Muscle layer of colon (tissue), 2 donors: ENCODE data around the gene NBDY.

Experiments
- H3K27ac ChIP-seq: one replicate; pipeline ENCODE4 v1.7.0; 2013; ENCODE audit warnings: low read depth, mild to moderate bottlenecking, low read length, moderate library complexity
- H3K27me3 ChIP-seq, 2 donors: one replicate each; pipeline ENCODE4 v1.7.0; 2013; ENCODE audit warnings: low read length in 2 of 2, mild to moderate bottlenecking in 2 of 2; ENCODE audit not compliant: insufficient read depth in 2 of 2, control insufficient read depth in 1 of 2
- H3K36me3 ChIP-seq: one replicate; pipeline ENCODE4 v1.7.0; 2013; ENCODE audit warnings: mild to moderate bottlenecking, low read length; ENCODE audit not compliant: insufficient read depth
- H3K4me1 ChIP-seq: one replicate; pipeline ENCODE4 v1.7.0; 2013; ENCODE audit warnings: mild to moderate bottlenecking, low read length; ENCODE audit not compliant: insufficient read depth
- H3K4me3 ChIP-seq, 2 donors: one replicate each; pipeline ENCODE4 v1.7.0; 2013; ENCODE audit warnings: low read length in 2 of 2, low read depth in 1 of 2, mild to moderate bottlenecking in 1 of 2, moderate library complexity in 1 of 2
- H3K9ac ChIP-seq: one replicate; pipeline ENCODE4 v1.7.0; 2013; ENCODE audit warnings: low read length
- H3K9me3 ChIP-seq: one replicate; pipeline ENCODE4 v1.7.0; 2013; ENCODE audit warnings: mild to moderate bottlenecking, low read length
- donor health status: abdominal sarcoma.
- donor health status: Adenocarcinoma of cecum.

NBDY gene

GRCh38 chrX:56790778-56791177, 61.7 kb downstream of the NBDY start:
- Histone ChIP-seq H3K36me3 (no peaks in the 10 kb centered on the region), H3K4me3 (no peak overlapping the region), H3K9ac (no peak overlapping the region), H3K9me3 (no peaks in the 10 kb centered on the region), H3K27ac (no peak overlapping the region), H3K27me3 (no peaks in the 10 kb centered on the region), H3K4me1 (no peaks in the 10 kb centered on the region)

- Histone ChIP-seq H3K9me3 (no peaks in the 10 kb centered on the region), H3K27me3 (no peaks in the 10 kb centered on the region), H3K4me1 (no peaks in the 10 kb centered on the region), H3K36me3 (no peaks in the 10 kb centered on the region), H3K4me3 (no peak overlapping the region), H3K9ac (no peak overlapping the region), H3K27ac (no peak overlapping the region)
These were observed 62.4 kb downstream of the NBDY start for GRCh38 chrX:56791456-56791855.

- no peaks in the 10 kb centered on the region for H3K4me1 ChIP-seq
- no peaks in the 10 kb centered on the region for H3K27me3 ChIP-seq
- H3K4me3 ChIP-seq, result no peak overlapping the region
- no peaks in the 10 kb centered on the region for H3K36me3 ChIP-seq
- H3K27ac ChIP-seq, result no peak overlapping the region
- H3K9ac ChIP-seq, result no peak overlapping the region
- H3K9me3 ChIP-seq, result no peaks in the 10 kb centered on the region
These were observed 63.4 kb downstream of the NBDY start for GRCh38 chrX:56792270-56793111.

GRCh38 chrX:56793112-56793430, 64.0 kb downstream of the NBDY start:
- H3K27ac ChIP-seq, result no peak overlapping the region
- H3K4me1 ChIP-seq, result peaks cover 3% of the 10 kb centered on the region
- H3K9ac ChIP-seq, result no peak overlapping the region
- no peaks in the 10 kb centered on the region for H3K36me3 ChIP-seq
- H3K4me3 ChIP-seq, result no peak overlapping the region
- no peaks in the 10 kb centered on the region for H3K9me3 ChIP-seq
- no peaks in the 10 kb centered on the region for H3K27me3 ChIP-seq

GRCh38 chrX:56793521-56794320, 64.7 kb downstream of the NBDY start:
- Histone ChIP-seq H3K4me1 (peaks cover 9% of the 10 kb centered on the region), H3K9ac (no peak overlapping the region)

GRCh38 chrX:56794404-56795230, 65.6 kb downstream of the NBDY start:
- Histone ChIP-seq H3K9me3 (no peaks in the 10 kb centered on the region), H3K4me3 (no peak overlapping the region), H3K4me1 (peaks cover 9% of the 10 kb centered on the region), H3K36me3 (no peaks in the 10 kb centered on the region), H3K9ac (no peak overlapping the region), H3K27me3 (no peaks in the 10 kb centered on the region), H3K27ac (no peak overlapping the region)

More at GRCh38 chrX:56793521-56794320, 64.7 kb downstream of the NBDY start:
- H3K36me3 ChIP-seq, result no peaks in the 10 kb centered on the region
- H3K27ac ChIP-seq, result no peak overlapping the region
- no peaks in the 10 kb centered on the region for H3K9me3 ChIP-seq
- H3K27me3 ChIP-seq, result no peaks in the 10 kb centered on the region
- H3K4me3 ChIP-seq, result no peak overlapping the region

GRCh38 chrX:56795309-56795868, 66.3 kb downstream of the NBDY start:
- no peaks in the 10 kb centered on the region for H3K9me3 ChIP-seq
- H3K27ac ChIP-seq, result no peak overlapping the region
- peaks cover 9% of the 10 kb centered on the region for H3K4me1 ChIP-seq
- no peak overlapping the region for H3K9ac ChIP-seq
- no peak overlapping the region for H3K4me3 ChIP-seq
- H3K36me3 ChIP-seq, result no peaks in the 10 kb centered on the region
- H3K27me3 ChIP-seq, result no peaks in the 10 kb centered on the region

- H3K36me3 ChIP-seq, result no peaks in the 10 kb centered on the region
- no peak overlapping the region for H3K9ac ChIP-seq
- H3K9me3 ChIP-seq, result no peaks in the 10 kb centered on the region
- H3K27ac ChIP-seq, result no peak overlapping the region
- H3K4me3 ChIP-seq, result no peak overlapping the region
- no peaks in the 10 kb centered on the region for H3K27me3 ChIP-seq
- peaks cover 9% of the 10 kb centered on the region for H3K4me1 ChIP-seq
These were observed 67.8 kb downstream of the NBDY start for GRCh38 chrX:56796641-56797395.

- no peak overlapping the region for H3K4me3 ChIP-seq
- no peak overlapping the region for H3K27ac ChIP-seq
- no peaks in the 10 kb centered on the region for H3K9me3 ChIP-seq
- no peaks in the 10 kb centered on the region for H3K36me3 ChIP-seq
- H3K27me3 ChIP-seq, result no peaks in the 10 kb centered on the region
- H3K9ac ChIP-seq, result no peak overlapping the region
- H3K4me1 ChIP-seq, result peaks cover 9% of the 10 kb centered on the region
These were observed 68.7 kb downstream of the NBDY start for GRCh38 chrX:56797574-56798338.

- no peaks in the 10 kb centered on the region for H3K27me3 ChIP-seq
- H3K4me3 ChIP-seq, result no peak overlapping the region
- peaks cover 9% of the 10 kb centered on the region for H3K4me1 ChIP-seq
- H3K9me3 ChIP-seq, result no peaks in the 10 kb centered on the region
- H3K36me3 ChIP-seq, result no peaks in the 10 kb centered on the region
- no peak overlapping the region for H3K27ac ChIP-seq
- H3K9ac ChIP-seq, result no peak overlapping the region
These were observed 69.3 kb downstream of the NBDY start for GRCh38 chrX:56798339-56798711.
